HG02870 (cell line): ENCODE measurements around the gene MAEA.

Experiments used
- ATAC-seq: cut with Tn5 transposase; IDR thresholded peaks from one replicate; pipeline ENCODE4 v1.9.1; 2021; ENCODE audit warnings: mild to moderate bottlenecking, moderate library complexity; ENCODE audit not compliant: unreplicated experiment

Gene MAEA

GRCh38 chr4:1298461-1298860 is 8.8 kb downstream of the MAEA start:
- no peak for ATAC-seq

- no peak for ATAC-seq
Observed at GRCh38 chr4:1299301-1299860, 9.7 kb downstream of the MAEA start.

GRCh38 chr4:1300466-1301455 is 11.1 kb downstream of the MAEA start:
- no peak for ATAC-seq

DNA sequence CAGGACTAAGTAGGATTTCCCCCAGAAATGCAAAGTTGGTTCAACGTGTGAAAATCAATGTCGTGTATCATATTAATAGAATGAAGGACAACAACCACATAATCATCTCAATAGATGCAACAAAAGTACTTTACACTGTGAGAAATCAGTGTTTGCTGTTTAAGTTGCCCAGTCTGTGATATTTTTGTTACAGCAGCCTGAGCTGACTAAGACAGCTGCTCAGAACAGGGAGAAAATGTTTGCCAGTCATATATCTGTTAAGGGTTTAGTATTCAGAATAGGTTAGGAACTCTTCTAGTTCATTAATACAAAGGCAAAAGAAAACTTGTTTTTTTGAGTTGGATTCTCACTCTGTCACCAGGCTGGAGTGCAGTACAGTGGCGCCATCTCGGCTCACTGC is 12.5 kb downstream of the MAEA start:
- no peak for ATAC-seq

- ATAC-seq = no peak
Observed at GRCh38 chr4:1305261-1305711, 15.6 kb downstream of the MAEA start.

GRCh38 chr4:1305781-1306455 is 16.2 kb downstream of the MAEA start:
- ATAC-seq = no peak

GRCh38 chr4:1307951-1308735 is 18.5 kb downstream of the MAEA start:
- ATAC-seq = no peak

DNA sequence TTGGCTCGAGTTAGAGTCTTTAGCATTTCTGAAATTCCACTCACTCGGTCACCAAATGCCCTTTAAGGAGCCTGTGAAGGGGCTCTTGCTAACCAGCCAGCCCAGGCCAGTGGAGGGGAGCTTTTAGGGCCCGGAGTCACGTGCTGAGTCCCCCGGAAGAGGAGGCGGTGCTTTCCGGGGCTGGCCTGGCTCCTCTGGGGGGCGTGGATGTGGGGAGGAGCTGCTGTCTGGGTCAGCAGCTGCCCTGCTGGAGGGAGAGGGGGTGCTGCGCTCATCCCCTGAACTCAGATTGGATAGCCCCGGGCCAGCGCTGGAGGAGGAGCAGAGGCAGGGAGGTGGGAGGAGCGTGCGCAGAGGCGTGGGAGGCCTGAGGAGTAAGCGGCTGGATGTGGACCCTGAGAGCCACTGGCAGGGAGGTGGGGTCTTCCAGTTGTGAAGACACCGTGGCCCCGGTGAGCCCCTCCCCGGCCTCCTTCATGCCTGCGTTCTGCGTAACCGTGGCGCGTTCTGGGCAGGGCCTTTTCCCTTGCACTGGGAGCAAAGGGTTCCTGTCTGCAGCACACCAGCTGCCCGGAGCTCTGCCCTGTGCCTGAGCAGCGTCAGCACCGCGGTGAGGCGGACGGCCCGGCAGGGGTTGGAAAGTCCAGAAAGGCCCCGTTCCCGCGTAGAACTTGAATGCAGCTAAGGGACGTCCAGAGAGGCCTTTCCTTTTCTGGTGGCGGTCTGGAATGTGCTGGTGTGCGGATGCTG is 19.7 kb downstream of the MAEA start:
- no peak for ATAC-seq

DNA sequence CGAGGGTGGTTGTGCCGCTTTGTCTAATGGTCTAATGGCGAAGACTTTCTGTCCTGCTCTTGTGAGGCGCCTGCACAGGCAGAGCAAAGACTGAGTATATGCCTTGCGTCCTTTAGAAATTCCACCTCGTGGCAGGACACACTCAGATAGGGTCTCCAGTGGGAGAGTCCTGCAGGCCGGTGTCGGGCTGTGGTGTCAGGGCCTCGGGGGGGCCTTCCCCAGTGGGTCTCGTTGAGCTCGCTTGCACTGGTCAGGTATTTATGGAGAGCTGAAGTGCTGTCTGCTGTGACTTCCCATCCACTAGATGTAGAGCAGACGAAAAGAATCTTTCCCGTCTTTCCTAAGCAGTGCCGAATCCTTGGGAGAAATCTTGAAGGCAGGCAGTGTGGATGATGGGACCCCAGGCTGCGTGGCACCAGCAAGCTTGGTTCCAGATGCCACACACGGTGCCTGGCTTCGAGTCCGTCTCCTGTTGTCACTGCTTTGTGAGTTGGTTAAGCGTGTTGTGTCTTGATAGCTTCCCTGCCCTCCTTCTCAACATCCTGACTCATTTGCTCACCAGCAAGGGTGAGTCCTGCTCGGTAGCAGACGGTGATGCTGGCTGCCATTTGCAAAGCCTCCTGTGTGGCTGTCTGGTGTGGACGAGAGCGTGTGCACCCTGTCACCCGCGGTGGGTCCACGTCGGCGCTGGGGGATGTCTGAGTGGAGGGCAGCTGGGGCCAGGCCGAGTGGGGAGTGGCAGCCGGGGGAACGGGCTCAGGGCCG is 20.5 kb downstream of the MAEA start:
- ATAC-seq = no peak

DNA sequence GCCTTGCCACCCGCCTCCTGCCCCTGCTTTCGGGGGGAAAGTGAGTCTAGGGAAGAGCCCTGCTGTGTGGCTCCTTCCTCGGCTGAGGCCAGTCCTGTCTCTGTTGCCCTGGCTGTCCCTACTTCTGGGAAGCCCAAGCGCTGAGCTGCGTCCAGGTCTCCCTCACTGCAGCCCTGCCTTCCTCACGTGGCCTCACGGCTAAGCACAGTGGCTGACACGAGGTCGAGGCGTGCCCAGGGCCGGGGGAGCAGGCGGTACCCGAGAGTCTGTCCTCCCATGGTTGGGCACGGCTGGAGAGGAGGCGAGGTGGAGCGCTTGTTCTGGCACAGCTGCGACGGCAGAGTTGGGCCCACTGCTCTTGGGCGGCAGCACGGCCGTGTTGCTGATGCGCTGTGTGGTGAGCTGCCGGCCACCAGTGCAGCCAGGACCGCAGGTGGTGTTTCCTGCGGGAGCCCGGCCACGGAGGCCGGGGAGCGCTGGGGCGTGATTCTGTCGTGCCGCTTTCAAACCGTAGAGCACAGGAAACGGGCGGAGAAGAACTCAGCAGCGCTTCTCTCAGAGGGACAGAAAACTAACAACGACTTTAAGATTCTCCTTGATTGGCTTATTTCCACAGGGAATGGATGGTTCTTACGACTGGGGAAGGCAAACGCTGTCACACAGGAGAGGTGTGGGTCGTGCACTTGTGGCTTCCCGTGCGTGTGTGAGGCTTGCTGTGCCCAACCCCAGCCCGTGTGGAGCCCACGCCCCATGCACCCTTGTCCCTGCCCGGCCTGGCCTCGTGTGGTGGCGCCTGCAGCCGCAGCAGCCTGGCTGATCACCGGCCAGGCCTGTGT is 21.3 kb downstream of the MAEA start:
- no peak for ATAC-seq

DNA sequence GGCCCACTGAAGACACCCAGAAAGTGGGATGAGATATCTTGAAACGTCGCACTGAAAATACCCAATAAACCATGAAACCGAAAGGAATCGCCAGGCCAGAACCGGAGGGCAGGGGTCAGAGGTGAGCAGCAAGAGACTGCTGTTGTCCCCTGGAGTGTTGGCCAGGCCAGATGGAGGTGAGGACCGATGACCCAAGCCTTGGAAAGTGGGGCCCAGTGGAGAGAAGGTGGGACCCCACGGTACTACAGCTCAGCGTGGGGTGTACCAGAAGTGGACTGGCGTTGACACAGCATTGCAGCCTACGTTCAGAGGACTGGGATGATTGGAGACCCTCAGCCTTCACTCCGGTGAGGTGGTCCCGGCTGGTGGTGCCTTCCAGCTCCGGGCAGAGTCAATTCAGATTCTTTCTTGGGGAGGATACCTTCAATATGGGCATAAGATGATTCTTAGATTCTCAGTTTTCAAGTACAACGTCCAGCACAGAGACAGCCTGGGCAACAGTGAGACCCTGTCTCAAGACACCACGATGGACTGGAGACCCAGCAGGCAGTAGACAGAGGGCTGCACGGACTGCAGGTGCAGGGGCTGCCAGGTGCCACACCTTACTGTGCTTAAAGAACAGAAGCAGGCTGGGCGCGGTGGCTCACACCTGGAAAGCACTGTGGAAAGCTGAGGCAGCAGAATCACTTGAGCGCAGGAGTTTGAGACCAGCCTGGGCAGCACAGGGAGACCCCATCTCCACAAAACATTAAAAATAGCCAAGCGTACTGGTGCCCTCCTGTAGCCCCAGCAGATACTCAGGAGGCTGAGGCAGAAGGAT is 23.3 kb downstream of the MAEA start:
- no peak for ATAC-seq

- no peak for ATAC-seq
Observed at GRCh38 chr4:1315306-1315705, 25.6 kb downstream of the MAEA start.

DNA sequence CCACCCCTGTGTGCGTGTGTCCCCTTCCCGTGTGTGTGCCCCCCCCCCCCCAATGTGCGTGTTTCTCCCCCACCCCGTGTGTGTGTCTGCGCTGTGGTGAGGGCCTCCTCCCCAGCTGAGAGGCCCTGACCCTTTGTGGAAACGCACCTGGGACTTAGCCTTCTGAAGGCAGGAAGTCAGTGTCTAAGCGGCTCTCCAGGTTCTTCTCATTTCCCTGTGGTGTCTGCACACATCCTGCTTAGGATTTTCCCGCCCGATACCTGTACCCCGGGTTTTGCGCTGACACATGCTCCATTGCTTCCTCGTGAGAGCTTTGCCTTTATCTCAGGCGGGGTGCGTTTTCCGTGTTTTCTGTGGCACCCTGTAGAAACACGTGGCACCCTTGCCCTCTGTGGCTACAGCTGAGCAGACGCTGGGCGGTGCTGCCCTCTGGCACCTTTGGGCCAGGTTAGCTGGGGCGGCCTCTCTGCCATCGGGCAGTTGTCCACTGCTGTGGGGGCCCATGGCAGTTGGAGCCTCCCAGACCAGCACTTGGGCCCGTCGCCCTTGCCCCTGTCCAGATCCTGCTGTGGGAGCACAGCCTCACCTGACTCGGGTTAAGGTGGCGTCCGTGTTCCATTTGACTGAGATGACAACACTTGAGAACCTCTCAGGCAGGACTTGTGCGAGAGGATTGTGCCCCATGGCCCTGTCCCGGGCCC is 26.3 kb downstream of the MAEA start:
- ATAC-seq = no peak

- no peak for ATAC-seq
Observed at GRCh38 chr4:1316537-1317168, 27.0 kb downstream of the MAEA start.

DNA sequence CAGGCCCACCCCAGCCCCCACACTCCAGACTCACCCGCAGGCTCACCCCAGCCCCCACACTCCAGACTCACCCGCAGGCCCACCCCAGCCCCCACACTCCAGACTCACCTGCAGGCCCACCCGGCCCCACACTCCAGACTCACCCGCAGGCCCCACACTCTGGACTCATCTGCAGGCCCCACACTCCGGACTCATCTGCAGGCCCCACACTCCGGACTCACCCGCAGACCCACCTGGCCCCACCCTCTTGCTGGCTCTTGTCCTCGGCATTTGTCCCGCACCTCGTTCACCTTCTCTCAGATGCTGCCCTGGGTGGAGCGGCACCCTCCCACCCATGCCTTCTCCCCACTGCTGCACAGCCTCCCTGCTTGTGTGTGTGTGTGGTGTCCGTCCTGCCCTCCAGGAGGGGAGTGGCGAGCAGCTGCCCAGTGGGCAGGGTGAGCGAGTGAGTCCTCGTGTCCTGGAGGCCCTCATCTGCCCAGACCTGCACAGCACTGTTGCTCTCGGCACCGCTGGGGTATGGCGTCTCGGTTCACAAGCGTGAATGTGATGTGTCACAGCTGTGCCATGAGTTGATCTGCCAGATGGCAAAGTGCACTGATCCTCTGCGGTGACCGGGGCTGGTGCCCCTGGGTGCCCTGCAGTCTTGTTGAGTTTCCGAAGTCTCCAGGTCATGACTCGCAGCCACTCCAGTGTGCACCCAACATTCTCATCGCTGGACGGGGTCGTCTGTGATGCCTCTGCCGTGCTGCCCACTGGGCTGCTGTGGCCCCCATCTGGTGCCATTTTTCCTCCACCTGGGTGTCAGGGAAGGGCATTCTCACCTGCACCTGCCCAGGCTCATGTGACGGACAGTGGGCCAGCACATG is 27.7 kb downstream of the MAEA start:
- ATAC-seq = no peak

- no peak for ATAC-seq
Observed at GRCh38 chr4:1318046-1318375, 28.3 kb downstream of the MAEA start.
